ENCODE measurements around the gene NT5C2. TPM values are rescaled to one million over a fixed set of nuclear protein-coding genes. Genes with fewer than 3 reads are reported as not detected.

Gene NT5C2
- polyA plus RNA-seq, 3 donors, result 68.6 to 116 (median 81.8) TPM

DNA sequence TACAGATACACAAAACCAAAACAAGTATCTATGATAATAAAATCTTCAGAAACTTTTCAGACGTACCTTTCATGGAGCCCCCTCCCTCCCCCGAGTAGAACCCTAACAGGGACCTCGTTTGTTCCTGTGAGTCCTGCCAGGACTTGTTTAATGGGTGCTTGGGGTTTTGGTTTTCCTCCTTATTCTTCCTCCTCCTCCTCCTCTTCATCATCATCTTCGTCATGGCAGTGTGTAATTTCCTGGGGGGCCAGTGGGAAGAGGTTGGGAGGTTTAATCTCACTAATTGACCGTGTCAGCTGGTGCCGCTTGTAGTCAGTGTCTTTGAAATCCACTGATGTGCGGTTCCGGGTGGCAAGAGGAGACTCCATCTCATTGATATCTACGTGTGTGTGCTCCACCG is 103.6 kb downstream of the NT5C2 start:
- H3K4me1 Mint-ChIP-seq, result no peaks in the 10 kb centered on the region
- no peak overlapping the region for H3K9ac ChIP-seq (ENCODE audit: insufficient read depth, low read length, poor library complexity, severe bottlenecking)
- DNase-seq, result no peak
- H3K9me3 ChIP-seq (replicated peaks in 1 of 2; ENCODE audit: control insufficient read depth in 1 of 2, insufficient read depth in 1 of 2, low read length in 2 of 2), result no peaks in the 10 kb centered on the region
- H3K4me2 ChIP-seq (replicated peaks; ENCODE audit: extremely low read depth, low read length, poor library complexity, severe bottlenecking), result no peak overlapping the region
- intact Hi-C loops (cut with micrococcal nuclease), result no loop called here
- H4K20me1 ChIP-seq (ENCODE audit: insufficient read depth, low read length), result peaks cover 81% of the 10 kb centered on the region
- H3K36me3 ChIP-seq (replicated peaks in 1 of 2; ENCODE audit: control insufficient read depth in 1 of 2, insufficient read depth in 2 of 2, low read length in 2 of 2), result peaks cover 98 to 100% of the 10 kb centered on the region in 2 donors
- no peaks in the 10 kb centered on the region for H3K27me3 ChIP-seq (ENCODE audit: control insufficient read depth in 2 of 2, insufficient read depth in 2 of 2, low read length in 2 of 2)
- H3K27ac Mint-ChIP-seq, result peak overlapping the region in 1 of 7 donors; percentile 6
- WGBS (ENCODE audit: insufficient coverage), result 95% methylated on average over 6 of the region's 10 CpGs
- H2AFZ ChIP-seq (ENCODE audit: insufficient read depth, low read depth, low read length, poor library complexity, severe bottlenecking), result no peak overlapping the region
- no peak overlapping the region for H3K27ac ChIP-seq (ENCODE audit: low read depth in 1 of 2, low read length in 2 of 2)
- H3K27me3 Mint-ChIP-seq (ENCODE audit: low read depth in 3 of 3), result no peaks in the 10 kb centered on the region
- H3K36me3 Mint-ChIP-seq, result peaks cover 94 to 96% of the 10 kb centered on the region in 2 donors
- no peaks in the 10 kb centered on the region for H3K9me3 Mint-ChIP-seq
- H3K4me3 Mint-ChIP-seq, result no peak overlapping the region
- H3K4me3 ChIP-seq (replicated peaks in 1 of 3; ENCODE audit: low read depth in 2 of 3, low read length in 3 of 3), result no peak overlapping the region
- H3K79me2 ChIP-seq (ENCODE audit: insufficient read depth, low read length), result no peaks in the 10 kb centered on the region
- H3K4me1 ChIP-seq (ENCODE audit: control insufficient read depth in 1 of 2, insufficient read depth in 2 of 2, low read length in 2 of 2), result no peaks in the 10 kb centered on the region
- TF ChIP-seq, protein P1, sequence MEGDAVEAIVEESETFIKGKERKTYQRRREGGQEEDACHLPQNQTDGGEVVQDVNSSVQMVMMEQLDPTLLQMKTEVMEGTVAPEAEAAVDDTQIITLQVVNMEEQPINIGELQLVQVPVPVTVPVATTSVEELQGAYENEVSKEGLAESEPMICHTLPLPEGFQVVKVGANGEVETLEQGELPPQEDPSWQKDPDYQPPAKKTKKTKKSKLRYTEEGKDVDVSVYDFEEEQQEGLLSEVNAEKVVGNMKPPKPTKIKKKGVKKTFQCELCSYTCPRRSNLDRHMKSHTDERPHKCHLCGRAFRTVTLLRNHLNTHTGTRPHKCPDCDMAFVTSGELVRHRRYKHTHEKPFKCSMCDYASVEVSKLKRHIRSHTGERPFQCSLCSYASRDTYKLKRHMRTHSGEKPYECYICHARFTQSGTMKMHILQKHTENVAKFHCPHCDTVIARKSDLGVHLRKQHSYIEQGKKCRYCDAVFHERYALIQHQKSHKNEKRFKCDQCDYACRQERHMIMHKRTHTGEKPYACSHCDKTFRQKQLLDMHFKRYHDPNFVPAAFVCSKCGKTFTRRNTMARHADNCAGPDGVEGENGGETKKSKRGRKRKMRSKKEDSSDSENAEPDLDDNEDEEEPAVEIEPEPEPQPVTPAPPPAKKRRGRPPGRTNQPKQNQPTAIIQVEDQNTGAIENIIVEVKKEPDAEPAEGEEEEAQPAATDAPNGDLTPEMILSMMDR (IDR thresholded peaks at IDR 0.05), result no peak

DNA sequence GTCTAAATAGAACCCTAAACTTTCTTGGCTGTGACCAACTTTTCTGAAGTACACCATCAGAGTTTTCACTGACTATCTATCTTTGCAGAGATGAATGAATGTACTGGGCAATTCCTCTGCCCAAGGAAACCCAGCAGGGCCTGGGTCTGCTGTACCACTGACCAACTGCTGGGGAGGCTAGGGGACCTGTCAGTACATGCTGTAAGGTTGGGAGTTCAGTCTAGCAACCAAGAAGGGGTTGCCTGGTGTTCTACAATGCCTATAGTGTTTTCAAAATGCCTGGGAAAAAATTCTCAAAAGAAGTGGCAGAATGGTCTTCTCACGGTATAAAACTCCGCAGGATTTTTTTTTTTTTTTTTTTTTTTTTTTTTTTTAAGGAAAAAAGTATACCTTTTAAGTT is 106.3 kb downstream of the NT5C2 start:
- DNase-seq, result no peak
- Histone ChIP-seq H3K9me3 (replicated peaks in 1 of 2; ENCODE audit: control insufficient read depth in 1 of 2, insufficient read depth in 1 of 2, low read length in 2 of 2) (no peaks in the 10 kb centered on the region), H3K4me1 (ENCODE audit: control insufficient read depth in 1 of 2, insufficient read depth in 2 of 2, low read length in 2 of 2) (no peaks in the 10 kb centered on the region), H2AFZ (ENCODE audit: insufficient read depth, low read depth, low read length, poor library complexity, severe bottlenecking) (no peak overlapping the region), H3K4me2 (replicated peaks; ENCODE audit: extremely low read depth, low read length, poor library complexity, severe bottlenecking) (no peak overlapping the region), H3K36me3 (replicated peaks in 1 of 2; ENCODE audit: control insufficient read depth in 1 of 2, insufficient read depth in 2 of 2, low read length in 2 of 2) (peaks cover 81 to 93% of the 10 kb centered on the region in 2 donors), H3K9ac (ENCODE audit: insufficient read depth, low read length, poor library complexity, severe bottlenecking) (no peak overlapping the region), H3K4me3 (replicated peaks in 1 of 3; ENCODE audit: low read depth in 2 of 3, low read length in 3 of 3) (no peak overlapping the region), H4K20me1 (ENCODE audit: insufficient read depth, low read length) (peaks cover 65% of the 10 kb centered on the region), H3K27me3 (ENCODE audit: control insufficient read depth in 2 of 2, insufficient read depth in 2 of 2, low read length in 2 of 2) (no peaks in the 10 kb centered on the region), H3K79me2 (ENCODE audit: insufficient read depth, low read length) (no peaks in the 10 kb centered on the region), H3K27ac (ENCODE audit: low read depth in 1 of 2, low read length in 2 of 2) (no peak overlapping the region)
- Mint-ChIP-seq H3K4me1 (no peaks in the 10 kb centered on the region), H3K36me3 (peaks cover 84 to 86% of the 10 kb centered on the region in 2 donors), H3K27ac (no peak overlapping the region), H3K9me3 (no peaks in the 10 kb centered on the region), H3K4me3 (no peak overlapping the region), H3K27me3 (ENCODE audit: low read depth in 3 of 3) (no peaks in the 10 kb centered on the region)
- no CpG with 5 or more reads among the region's 2 CpGs for WGBS (ENCODE audit: insufficient coverage)
- intact Hi-C loops (cut with micrococcal nuclease), result no loop called here
- TF ChIP-seq, protein P1 (IDR thresholded peaks at IDR 0.05), result no peak

Data from CD14-positive monocyte (primary cell).